HCT116 (cell line): ENCODE measurements around the gene PDK2. TPM values are rescaled to one million over a fixed set of nuclear protein-coding genes. Genes with fewer than 3 reads are reported as not detected.

Experiments used
- ATAC-seq: fragments of 200-7000 bp; cut with Tn5 transposase; 2 replicates; pipeline ENCODE4 v1.9.1; 2020; ENCODE audit warnings: mild to moderate bottlenecking, moderate library complexity
- BruUV-seq: library from RNA; stranded (reverse); fragments of 400-500 nt; replicated peaks from 2 replicates; lab custom pipeline; 2021; lab: Mats Ljungman, UMichigan
- CTCF ChIA-PET: fragments of 300-600 bp; sonication (Branson Sonifier 250); formaldehyde crosslinking; loops from one replicate; lab custom pipeline; 2021; ENCODE audit warnings: antibody characterized with exemption; lab: Charles Lee
- POLR2A ChIA-PET: fragments of 300-600, 350-600 bp; sonication (Branson Sonifier 250); formaldehyde crosslinking; loops from one replicate; lab custom pipeline; 2021; ENCODE audit warnings: antibody characterized with exemption; lab: Charles Lee
- RAD21 ChIA-PET, 2 experiments: fragments of 300-600 bp; sonication (Branson Sonifier 250); formaldehyde crosslinking; loops; one replicate each; lab custom pipeline; 2023; ENCODE audit warnings: low total read pairs in 2 of 2; ENCODE audit not compliant: uncharacterized antibody in 2 of 2, unreplicated experiment in 2 of 2, low non-redundant PET in 1 of 2; lab: Charles Lee
- DNase-seq: peaks from one replicate; pipeline ENCODE4 v3.0.0-alpha.2; 2010; ENCODE audit warnings: low read depth, low spot score
- H2AFZ ChIP-seq: fragments of 200-600 bp; shearing (Covaris generic), sonication (generic); 2 replicates; pipeline ENCODE4 v1.6.1; 2017; ENCODE audit warnings: low read depth, mixed run types, mixed read lengths, antibody characterized with exemption, low read length; ENCODE audit not compliant: poor library complexity, severe bottlenecking
- H3K27ac ChIP-seq: 2 replicates; pipeline ENCODE4 v1.5.1; 2012; ENCODE audit warnings: low read depth, low read length
- H3K27me3 ChIP-seq: fragments of 200-600 bp; sonication (generic); 2 replicates; pipeline ENCODE4 v1.6.1; 2016; ENCODE audit warnings: mixed run types, low read length, mixed read lengths; ENCODE audit not compliant: insufficient read depth
- H3K36me3 ChIP-seq, 2 experiments: fragments of 200-500 bp in 1 of 2; fragments of 200-600 bp in 1 of 2; sonication (Bioruptor generic) in 1 of 2; sonication (generic) in 1 of 2; 2 replicates each; pipeline versions ENCODE4 v1.5.1 to v1.6.1; 2014 to 2016; ENCODE audit warnings: low read length in 2 of 2, inconsistent platforms in 1 of 2, mixed read lengths in 1 of 2, mixed run types in 1 of 2; ENCODE audit not compliant: insufficient read depth in 2 of 2, control insufficient read depth in 1 of 2
- H3K4me1 ChIP-seq, 2 experiments: fragments of 200-600 bp in 1 of 2; sonication (generic) in 1 of 2; 2 replicates each; pipeline versions ENCODE4 v1.5.1 to v1.6.1; 2012 to 2017; ENCODE audit warnings: low read length in 2 of 2, inconsistent platforms in 1 of 2, mild to moderate bottlenecking in 1 of 2, mixed read lengths in 1 of 2, mixed run types in 1 of 2, moderate library complexity in 1 of 2; ENCODE audit not compliant: insufficient read depth in 2 of 2, control insufficient read depth in 1 of 2
- H3K4me2 ChIP-seq: fragments of 200-600 bp; sonication (generic); 2 replicates; pipeline ENCODE4 v1.6.1; 2017; ENCODE audit warnings: mixed run types, low read length, mixed read lengths
- H3K4me3 ChIP-seq, 2 experiments: fragments of 200-600 bp in 1 of 2; sonication (generic) in 1 of 2; replicated peaks in 1 of 2; 2 replicates each; pipeline ENCODE4 v1.5.1; 2011 to 2016; ENCODE audit warnings: low read length in 2 of 2, control low read depth in 1 of 2, low read depth in 1 of 2, mild to moderate bottlenecking in 1 of 2, mixed read lengths in 1 of 2, mixed run types in 1 of 2
- H3K79me2 ChIP-seq: fragments of 200-600 bp; sonication (generic); 2 replicates; pipeline ENCODE4 v1.6.1; 2017; ENCODE audit warnings: mild to moderate bottlenecking, mixed run types, low read length, moderate library complexity, mixed read lengths; ENCODE audit not compliant: insufficient read depth
- H3K9ac ChIP-seq: fragments of 200-600 bp; sonication (generic); 2 replicates; pipeline ENCODE4 v1.6.1; 2016; ENCODE audit warnings: low read length, mixed read lengths
- H3K9me2 ChIP-seq: fragments of 200-600 bp; sonication (generic), shearing (Covaris generic); 2 replicates; pipeline ENCODE4 v1.6.1; 2017; ENCODE audit warnings: mixed run types, mild to moderate bottlenecking, moderate library complexity; ENCODE audit not compliant: insufficient read depth
- H3K9me3 ChIP-seq, 2 experiments: fragments of 200-500 bp in 1 of 2; fragments of 200-600 bp in 1 of 2; sonication (Bioruptor generic) in 1 of 2; sonication (generic) in 1 of 2; 2 replicates each; pipeline ENCODE4 v1.6.1; 2014 to 2017; ENCODE audit warnings: low read length in 2 of 2, mixed read lengths in 2 of 2, inconsistent platforms in 1 of 2, low read depth in 1 of 2, mild to moderate bottlenecking in 1 of 2, mixed run types in 1 of 2, moderate library complexity in 1 of 2; ENCODE audit not compliant: control insufficient read depth in 1 of 2, insufficient read depth in 1 of 2
- H4K20me1 ChIP-seq: fragments of 200-600 bp; sonication (generic), shearing (Covaris generic); 2 replicates; pipeline ENCODE4 v1.6.1; 2017; ENCODE audit warnings: mixed run types, mild to moderate bottlenecking, moderate library complexity; ENCODE audit not compliant: insufficient read depth
- CBX3 ChIP-seq: IDR thresholded peaks from 2 replicates; pipeline ENCODE4 v1.6.1; 2012; ENCODE audit warnings: low read depth
- EGR1 ChIP-seq: IDR thresholded peaks from 2 replicates; pipeline ENCODE4 v1.6.1; 2012; ENCODE audit warnings: low read depth
- EZH2phosphoT487 ChIP-seq: fragments of 200-600 bp; IDR thresholded peaks from 2 replicates; pipeline ENCODE4 v1.6.1; 2018; ENCODE audit warnings: antibody characterized with exemption, borderline replicate concordance
- JUND ChIP-seq: IDR thresholded peaks from 2 replicates; pipeline ENCODE4 v1.6.1; 2012
- POLR2A ChIP-seq: IDR thresholded peaks from 2 replicates; pipeline ENCODE4 v1.7.0; 2011; ENCODE audit warnings: borderline replicate concordance; ENCODE audit not compliant: insufficient read depth, insufficient read length; ENCODE audit errors: extremely low read depth
- SP1 ChIP-seq: IDR thresholded peaks from 2 replicates; pipeline ENCODE4 v1.6.1; 2012; ENCODE audit warnings: low read depth
- SRF ChIP-seq: IDR thresholded peaks from 2 replicates; pipeline ENCODE4 v1.6.1; 2012; ENCODE audit warnings: low read depth
- TCF7L2 ChIP-seq: IDR thresholded peaks from 2 replicates; pipeline ENCODE4 v1.7.0; 2011; ENCODE audit warnings: borderline replicate concordance, inconsistent platforms; ENCODE audit not compliant: insufficient read depth, insufficient read length; ENCODE audit errors: extremely low read depth
- ZFX ChIP-seq: fragments of 450-650 bp; IDR thresholded peaks from 2 replicates; pipeline ENCODE4 v1.6.1; 2017
- ZNF274 ChIP-seq: fragments of 200-500 bp; sonication (Bioruptor generic); IDR thresholded peaks from 2 replicates; pipeline ENCODE4 v1.6.1; 2014; ENCODE audit warnings: mild to moderate bottlenecking, low read depth, low read length, inconsistent platforms
- intact Hi-C: fragments of 100-400 bp; cut with micrococcal nuclease; formaldehyde crosslinking; loops from 2 replicates; pipeline ENCODE4 v1.10.0; 2022
- total RNA-seq: library from RNA; stranded (reverse); gene quantifications from one replicate; pipeline ENCODE4 v1.2.1, GENCODE V29; 2021; ENCODE audit not compliant: unreplicated experiment

PDK2 gene
- total RNA-seq, 1 experiment from 2014 or later: 39.1 TPM

- TF ChIP-seq TCF7L2 (peak; percentile 8), SRF (no peak), POLR2A (peak; percentile 17), EZH2phosphoT487 (no peak), JUND (no peak), ZNF274 (no peak), EGR1 (no peak)
- TF ChIP-seq, all 23 proteins: peak for 5
These were observed 54.5 kb downstream of the PDK2 start (continued) for GRCh38 chr17:50149417-50150353.

- H3K79me2 ChIP-seq: peaks cover 52% of the 10 kb centered on the region
- intact Hi-C loops: no loop called here
- BruUV-seq: no TSS peak
These were observed 55.3 kb downstream of the PDK2 start, which contains the start of gene PPP1R9B for GRCh38 chr17:50150354-50151040. TSS of gene PPP1R9B (minus strand) at chr17:50150677. CDS start at chr17:50150513, 164 bp downstream.

More at GRCh38 chr17:50150354-50151040, 55.3 kb downstream of the PDK2 start, which contains the start of gene PPP1R9B:
- Histone ChIP-seq H3K9me2 (no peaks in the 10 kb centered on the region), H4K20me1 (no peaks in the 10 kb centered on the region), H3K27ac (peak within 1 kb of the TSS; percentile 89), H3K27me3 (no peaks in the 10 kb centered on the region), H3K4me1 (peaks cover 41 to 66% of the 10 kb centered on the region in 2 experiments), H3K4me2 (peak within 1 kb of the TSS; percentile 92), H3K4me3 (peak within 1 kb of the TSS; percentile 76 to 97), H3K9ac (peak within 1 kb of the TSS; percentile 74), H2AFZ (no peak within 1 kb of the TSS), H3K9me3 (no peaks in the 10 kb centered on the region), H3K36me3 (peaks cover 10 to 18% of the 10 kb centered on the region in 2 experiments; a peak in 3 of 4 replicates)
- peak; percentile 1 for ATAC-seq
- CTCF ChIA-PET: interaction anchor here (0.6 to 2.6 kb wide), 10 partner anchors 10 to 247 kb away, joined by 3 to 31 read pairs (median 6); partner anchors contain the start of genes LRRC59 and TMEM92
- DNase-seq: no peak
- POLR2A ChIA-PET: interaction anchor here (2.5 kb wide), 1 partner anchor 11 kb away, joined by 22 read pairs; no protein-coding TSS in a partner anchor
- RAD21 ChIA-PET: interaction anchor here (0.7 to 1.6 kb wide), 2 partner anchors 11 to 12 kb away, joined by 4 to 8 read pairs; no protein-coding TSS in a partner anchor
- TF ChIP-seq SP1 (no peak), POLR2A (no peak), CBX3 (no peak), ZFX (peak; percentile 39; the same call in 1 of the 2 replicates)
